PC-3 (cell line): ENCODE results near the gene MLEC. TPM values are rescaled to one million over a fixed set of nuclear protein-coding genes. Genes with fewer than 3 reads are reported as not detected.

ENCODE experiments used
- ATAC-seq: fragments of 200-7000 bp; cut with Tn5 transposase; 2 replicates; pipeline ENCODE4 v1.9.1; 2020; ENCODE audit warnings: mild to moderate bottlenecking, moderate library complexity
- BruUV-seq: library from RNA; stranded (reverse); fragments of 400-500 nt; replicated peaks from 2 replicates; lab custom pipeline; 2021; lab: Mats Ljungman, UMichigan
- CTCF ChIA-PET: fragments of 300-600 bp; sonication (Branson Sonifier 250); formaldehyde crosslinking; loops from one replicate; lab custom pipeline; 2022; ENCODE audit warnings: antibody characterized with exemption; lab: Charles Lee
- POLR2A ChIA-PET: fragments of 300-600 bp; sonication (Branson Sonifier 250); formaldehyde crosslinking; loops from one replicate; lab custom pipeline; 2022; ENCODE audit warnings: antibody characterized with exemption; ENCODE audit not compliant: unreplicated experiment; lab: Charles Lee
- DNase-seq: peaks from one replicate; pipeline ENCODE4 v3.0.0-alpha.2; 2015
- H2AFZ ChIP-seq: fragments of 300-600 bp; sonication (generic); 2 replicates; pipeline ENCODE4 v1.6.0; 2016; ENCODE audit warnings: antibody characterized with exemption, low read length
- H3F3A ChIP-seq: fragments of 300-600 bp; sonication (generic); one replicate; pipeline ENCODE4 v1.6.0; 2017; ENCODE audit warnings: antibody characterized with exemption, low read length, control low read depth, mild to moderate bottlenecking; ENCODE audit not compliant: unreplicated experiment
- H3K27ac ChIP-seq: fragments of 300-600 bp; sonication (generic); 2 replicates; pipeline ENCODE4 v1.5.1; 2016; ENCODE audit warnings: mild to moderate bottlenecking, low read length
- H3K27me3 ChIP-seq: fragments of 300-600 bp; sonication (generic); 2 replicates; pipeline ENCODE4 v1.6.1; 2016; ENCODE audit warnings: low read length, mixed read lengths
- H3K36me3 ChIP-seq: fragments of 300-600 bp; sonication (generic); 2 replicates; pipeline ENCODE4 v1.6.1; 2016; ENCODE audit warnings: low read depth, mixed run types, low read length, mixed read lengths
- H3K4me1 ChIP-seq: fragments of 300-600 bp; sonication (generic); 2 replicates; pipeline ENCODE4 v1.5.1; 2016; ENCODE audit warnings: low read length; ENCODE audit not compliant: insufficient read depth
- H3K4me2 ChIP-seq: fragments of 300-600 bp; sonication (generic); 2 replicates; pipeline ENCODE4 v1.6.0; 2016; ENCODE audit warnings: low read length
- H3K4me3 ChIP-seq: fragments of 300-600 bp; sonication (generic); 2 replicates; pipeline ENCODE4 v1.5.1; 2016; ENCODE audit warnings: mild to moderate bottlenecking, low read length, mixed read lengths
- H3K79me2 ChIP-seq: fragments of 300-600 bp; sonication (generic); 2 replicates; pipeline ENCODE4 v1.6.1; 2017; ENCODE audit warnings: low read length, mixed read lengths
- H3K9ac ChIP-seq: fragments of 300-600 bp; sonication (generic); 2 replicates; pipeline ENCODE4 v1.6.0; 2016; ENCODE audit warnings: mild to moderate bottlenecking, low read length
- H3K9me2 ChIP-seq: fragments of 300-600 bp; sonication (generic); replicated peaks from 2 replicates; pipeline ENCODE4 v1.6.1; 2016; ENCODE audit warnings: mixed run types, low read length, mixed read lengths
- H3K9me3 ChIP-seq: fragments of 300-600 bp; sonication (generic); 2 replicates; pipeline ENCODE4 v1.6.1; 2016; ENCODE audit warnings: low read length, mixed read lengths
- H4K20me1 ChIP-seq: fragments of 300-600 bp; sonication (generic); 2 replicates; pipeline ENCODE4 v1.6.1; 2016; ENCODE audit warnings: low read length, mixed read lengths
- CTCF ChIP-seq: fragments of 300-600 bp; sonication (generic); conservative IDR thresholded peaks from 2 replicates; pipeline ENCODE4 v1.5.1; 2017; ENCODE audit warnings: antibody characterized with exemption, low read depth, mild to moderate bottlenecking, low read length
- EZH2 ChIP-seq: fragments of 300-600 bp; sonication (generic); IDR thresholded peaks from one replicate; pipeline ENCODE4 v1.6.1; 2017; ENCODE audit warnings: antibody characterized with exemption, mild to moderate bottlenecking, low read length; ENCODE audit not compliant: unreplicated experiment
- EZH2phosphoT487 ChIP-seq: fragments of 300-600 bp; sonication (generic); IDR thresholded peaks from 2 replicates; pipeline ENCODE4 v1.6.1; 2018; ENCODE audit warnings: mild to moderate bottlenecking, antibody characterized with exemption, low read length, borderline replicate concordance
- intact Hi-C: fragments of 100-400 bp; cut with micrococcal nuclease; formaldehyde crosslinking; loops from 2 replicates; pipeline ENCODE4 v1.9.0; 2023
- total RNA-seq: library from RNA; depleted of rRNA; stranded (reverse); fragments of >200 nt; gene quantifications from 2 replicates; pipeline ENCODE4 v1.2.3, GENCODE V29; 2014

MLEC gene
- total RNA-seq, 1 experiment from 2014 or later = 158 TPM

- intact Hi-C loops = no loop called here
These were observed 16.3 kb upstream of the MLEC start for GRCh38 chr12:120670667-120671066.

GRCh38 chr12:120674097-120674636, 12.8 kb upstream of the MLEC start:
- Histone ChIP-seq H3K9me3 (no peaks in the 10 kb centered on the region), H3K79me2 (no peaks in the 10 kb centered on the region), H2AFZ (no peak overlapping the region), H3K4me3 (no peak overlapping the region), H3K36me3 (no peaks in the 10 kb centered on the region), H3K4me1 (peaks cover 6% of the 10 kb centered on the region), H3F3A (no peaks in the 10 kb centered on the region), H3K9ac (no peak overlapping the region), H3K27ac (no peak overlapping the region), H4K20me1 (no peaks in the 10 kb centered on the region), H3K4me2 (no peak overlapping the region), H3K27me3 (no peaks in the 10 kb centered on the region), H3K9me2 (no peaks in the 10 kb centered on the region)
- no TSS peak for BruUV-seq
- ChIA-PET POLR2A (no interaction called here), CTCF (no interaction called here)
- no peak for ATAC-seq
- DNase-seq = no peak
- intact Hi-C loops = no loop called here
- TF ChIP-seq EZH2 (no peak), CTCF (no peak), EZH2phosphoT487 (no peak)

More at GRCh38 chr12:120670667-120671066, 16.3 kb upstream of the MLEC start:
- ATAC-seq (no peak), DNase-seq (no peak)
- Histone ChIP-seq H3K36me3 (no peaks in the 10 kb centered on the region), H3K27me3 (no peaks in the 10 kb centered on the region), H3K9me2 (no peaks in the 10 kb centered on the region), H3K4me3 (no peak overlapping the region), H4K20me1 (no peaks in the 10 kb centered on the region), H3K27ac (no peak overlapping the region), H2AFZ (no peak overlapping the region), H3K4me2 (no peak overlapping the region), H3K9ac (no peak overlapping the region), H3F3A (no peaks in the 10 kb centered on the region), H3K9me3 (no peaks in the 10 kb centered on the region), H3K79me2 (no peaks in the 10 kb centered on the region), H3K4me1 (no peaks in the 10 kb centered on the region)
- ChIA-PET CTCF (no interaction called here), POLR2A (no interaction called here)
- no peak for TF ChIP-seq EZH2phosphoT487
- TF ChIP-seq CTCF = no peak
- no peak for TF ChIP-seq EZH2
- no TSS peak for BruUV-seq

GRCh38 chr12:120677765-120678473, 9.0 kb upstream of the MLEC start:
- H3K79me2 ChIP-seq = no peaks in the 10 kb centered on the region
- no peak overlapping the region for H3K4me2 ChIP-seq
- DNase-seq (peak; percentile 53), ATAC-seq (peak; percentile 74)
- BruUV-seq = no TSS peak
- H3K9me2 ChIP-seq = no peaks in the 10 kb centered on the region
- no peaks in the 10 kb centered on the region for H3K36me3 ChIP-seq
- H2AFZ ChIP-seq = no peak overlapping the region
- peaks cover 6% of the 10 kb centered on the region for H3K4me1 ChIP-seq
- no peaks in the 10 kb centered on the region for H3K27me3 ChIP-seq
- no peak overlapping the region for H3K4me3 ChIP-seq
- ChIA-PET CTCF (interaction anchor here (0.6 kb wide), 1 partner anchor 29 kb away, joined by 3 read pairs; no protein-coding TSS in a partner anchor), POLR2A (no interaction called here)
- H4K20me1 ChIP-seq = no peaks in the 10 kb centered on the region
- intact Hi-C loops = no loop called here
- H3K9me3 ChIP-seq = no peaks in the 10 kb centered on the region
- H3F3A ChIP-seq = no peaks in the 10 kb centered on the region
- H3K9ac ChIP-seq = no peak overlapping the region
- H3K27ac ChIP-seq = no peak overlapping the region
- TF ChIP-seq EZH2phosphoT487 (no peak), EZH2 (no peak), CTCF (no peak)
